ENCODE measurements around the gene FRMPD2.
"Not testable (repeated sequence)": the region's sequence is repeated elsewhere in the genome, so short reads cannot be mapped to it uniquely, and the experiment has no call there.

DNA sequence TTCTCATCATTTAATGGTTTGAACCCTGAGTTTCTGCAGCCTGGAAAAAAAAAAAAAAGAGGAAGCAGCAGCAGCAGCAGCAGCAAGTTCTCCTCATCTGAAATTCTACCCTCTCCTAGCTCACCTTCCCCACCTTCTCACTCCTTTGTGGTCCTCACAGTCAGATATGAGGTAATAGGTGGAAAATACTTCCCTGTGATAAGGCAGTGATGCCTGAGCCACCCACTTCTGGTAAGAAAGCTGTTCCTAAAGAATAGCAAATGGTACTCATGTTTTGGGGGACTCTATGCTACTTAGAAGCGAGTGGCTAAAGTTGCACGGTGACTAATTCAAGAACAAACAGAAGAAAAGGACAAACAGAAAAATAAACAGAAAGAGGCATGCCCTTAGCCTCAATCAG is 148.2 kb downstream of the FRMPD2 start:
- TF ChIP-seq, protein P1, sequence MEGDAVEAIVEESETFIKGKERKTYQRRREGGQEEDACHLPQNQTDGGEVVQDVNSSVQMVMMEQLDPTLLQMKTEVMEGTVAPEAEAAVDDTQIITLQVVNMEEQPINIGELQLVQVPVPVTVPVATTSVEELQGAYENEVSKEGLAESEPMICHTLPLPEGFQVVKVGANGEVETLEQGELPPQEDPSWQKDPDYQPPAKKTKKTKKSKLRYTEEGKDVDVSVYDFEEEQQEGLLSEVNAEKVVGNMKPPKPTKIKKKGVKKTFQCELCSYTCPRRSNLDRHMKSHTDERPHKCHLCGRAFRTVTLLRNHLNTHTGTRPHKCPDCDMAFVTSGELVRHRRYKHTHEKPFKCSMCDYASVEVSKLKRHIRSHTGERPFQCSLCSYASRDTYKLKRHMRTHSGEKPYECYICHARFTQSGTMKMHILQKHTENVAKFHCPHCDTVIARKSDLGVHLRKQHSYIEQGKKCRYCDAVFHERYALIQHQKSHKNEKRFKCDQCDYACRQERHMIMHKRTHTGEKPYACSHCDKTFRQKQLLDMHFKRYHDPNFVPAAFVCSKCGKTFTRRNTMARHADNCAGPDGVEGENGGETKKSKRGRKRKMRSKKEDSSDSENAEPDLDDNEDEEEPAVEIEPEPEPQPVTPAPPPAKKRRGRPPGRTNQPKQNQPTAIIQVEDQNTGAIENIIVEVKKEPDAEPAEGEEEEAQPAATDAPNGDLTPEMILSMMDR (IDR thresholded peaks at IDR 0.05; ENCODE audit: poor library complexity, severe bottlenecking) = not testable (repeated sequence)
- not testable (repeated sequence) for TF ChIP-seq EZH2 (IDR thresholded peaks at IDR 0.05; ENCODE audit: borderline replicate concordance, insufficient read depth, low read length, poor library complexity, severe bottlenecking); EP300 (conservative IDR thresholded peaks at IDR 0.05; ENCODE audit: poor library complexity, severe bottlenecking); MXI1 (conservative IDR thresholded peaks at IDR 0.05; ENCODE audit: poor library complexity, severe bottlenecking); TAF1 (IDR thresholded peaks at IDR 0.05; ENCODE audit: low read depth); RAD21 (conservative IDR thresholded peaks at IDR 0.05); SMC3 (conservative IDR thresholded peaks at IDR 0.05; ENCODE audit: poor library complexity)
- TF ChIP-seq, protein P2, sequence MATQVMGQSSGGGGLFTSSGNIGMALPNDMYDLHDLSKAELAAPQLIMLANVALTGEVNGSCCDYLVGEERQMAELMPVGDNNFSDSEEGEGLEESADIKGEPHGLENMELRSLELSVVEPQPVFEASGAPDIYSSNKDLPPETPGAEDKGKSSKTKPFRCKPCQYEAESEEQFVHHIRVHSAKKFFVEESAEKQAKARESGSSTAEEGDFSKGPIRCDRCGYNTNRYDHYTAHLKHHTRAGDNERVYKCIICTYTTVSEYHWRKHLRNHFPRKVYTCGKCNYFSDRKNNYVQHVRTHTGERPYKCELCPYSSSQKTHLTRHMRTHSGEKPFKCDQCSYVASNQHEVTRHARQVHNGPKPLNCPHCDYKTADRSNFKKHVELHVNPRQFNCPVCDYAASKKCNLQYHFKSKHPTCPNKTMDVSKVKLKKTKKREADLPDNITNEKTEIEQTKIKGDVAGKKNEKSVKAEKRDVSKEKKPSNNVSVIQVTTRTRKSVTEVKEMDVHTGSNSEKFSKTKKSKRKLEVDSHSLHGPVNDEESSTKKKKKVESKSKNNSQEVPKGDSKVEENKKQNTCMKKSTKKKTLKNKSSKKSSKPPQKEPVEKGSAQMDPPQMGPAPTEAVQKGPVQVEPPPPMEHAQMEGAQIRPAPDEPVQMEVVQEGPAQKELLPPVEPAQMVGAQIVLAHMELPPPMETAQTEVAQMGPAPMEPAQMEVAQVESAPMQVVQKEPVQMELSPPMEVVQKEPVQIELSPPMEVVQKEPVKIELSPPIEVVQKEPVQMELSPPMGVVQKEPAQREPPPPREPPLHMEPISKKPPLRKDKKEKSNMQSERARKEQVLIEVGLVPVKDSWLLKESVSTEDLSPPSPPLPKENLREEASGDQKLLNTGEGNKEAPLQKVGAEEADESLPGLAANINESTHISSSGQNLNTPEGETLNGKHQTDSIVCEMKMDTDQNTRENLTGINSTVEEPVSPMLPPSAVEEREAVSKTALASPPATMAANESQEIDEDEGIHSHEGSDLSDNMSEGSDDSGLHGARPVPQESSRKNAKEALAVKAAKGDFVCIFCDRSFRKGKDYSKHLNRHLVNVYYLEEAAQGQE (IDR thresholded peaks at IDR 0.05; ENCODE audit: borderline replicate concordance) = not testable (repeated sequence)
